Hair follicle dermal papilla cell (primary cell): ENCODE data around the gene MAGEA8. TPM values are rescaled to one million over a fixed set of nuclear protein-coding genes. Genes with fewer than 3 reads are reported as not detected.

Experiments used
- total RNA-seq: library from RNA; depleted of rRNA; stranded (reverse); fragments of >200 nt; gene quantifications from 2 replicates; pipeline ENCODE4 v1.2.3, GENCODE V29; 2012

MAGEA8 gene, protein sequence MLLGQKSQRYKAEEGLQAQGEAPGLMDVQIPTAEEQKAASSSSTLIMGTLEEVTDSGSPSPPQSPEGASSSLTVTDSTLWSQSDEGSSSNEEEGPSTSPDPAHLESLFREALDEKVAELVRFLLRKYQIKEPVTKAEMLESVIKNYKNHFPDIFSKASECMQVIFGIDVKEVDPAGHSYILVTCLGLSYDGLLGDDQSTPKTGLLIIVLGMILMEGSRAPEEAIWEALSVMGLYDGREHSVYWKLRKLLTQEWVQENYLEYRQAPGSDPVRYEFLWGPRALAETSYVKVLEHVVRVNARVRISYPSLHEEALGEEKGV
- total RNA-seq: not detected in 2 replicates

GRCh38 chrX:149881081-149881711 is at the start of gene MAGEA8:
MAGEA8 (plus strand) TSS chrX:149881183; CDS start chrX:149884273, 3,090 bp downstream.

DNA sequence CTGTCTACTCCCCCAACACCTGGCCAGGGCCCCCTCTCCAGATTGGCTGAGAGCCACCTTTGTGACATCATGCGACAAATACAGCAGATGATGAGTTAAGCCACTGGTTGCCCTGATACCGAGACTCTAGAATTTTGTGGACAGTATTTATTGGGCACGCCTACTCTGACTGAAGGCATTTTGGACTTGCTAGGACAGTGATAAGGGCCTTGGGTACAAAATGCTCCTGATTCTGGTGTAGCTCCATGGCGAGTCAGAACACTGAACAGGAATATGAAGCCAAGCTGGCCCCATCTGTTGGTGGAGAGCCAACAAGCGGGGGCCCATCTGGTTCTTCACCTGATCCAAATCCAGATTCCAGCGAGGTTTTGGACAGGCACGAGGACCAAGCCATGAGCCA is 48.4 kb downstream of the MAGEA8 start, which contains the start of gene HSFX4:
HSFX4 (plus strand) TSS at position 174 of the 400 bp plus-strand sequence; CDS start at position 246, 72 bp downstream.

Other genes with a start within 250 kb of the MAGEA8 start
- gene TMEM185A, start 249.4 kb upstream of the MAGEA8 start, total RNA-seq: 16.9 and 23.2 TPM in 2 replicates
- not detected in 2 replicates for gene MAGEA11, start 169.1 kb upstream of the MAGEA8 start, total RNA-seq
- gene HSFX1, start 107.1 kb upstream of the MAGEA8 start, total RNA-seq: 0.97 and 1.3 TPM in 2 replicates
- gene MAGEA9, start 99.3 kb upstream of the MAGEA8 start, total RNA-seq: not detected in 2 replicates
- not detected in 2 replicates for gene HSFX4, start 48.4 kb downstream of the MAGEA8 start, total RNA-seq
- 19.7 and 21.3 TPM in 2 replicates for gene EOLA2, start 57.3 kb downstream of the MAGEA8 start, total RNA-seq